SK-N-SH (cell line): ENCODE data around the gene RASGRF2. TPM values are rescaled to one million over a fixed set of nuclear protein-coding genes. Genes with fewer than 3 reads are reported as not detected.
"Not testable (repeated sequence)": the region's sequence is repeated elsewhere in the genome, so short reads cannot be mapped to it uniquely, and the experiment has no call there.

Experiments
- CTCF ChIA-PET: fragments of 300-600, 350-600 bp; formaldehyde crosslinking; extraction: SDS; loops from one replicate; lab custom pipeline; 2021; lab: Yijun Ruan, JAX
- POLR2A ChIA-PET: fragments of 350-600 bp; sonication (Branson Sonifier 250); formaldehyde crosslinking; extraction: SDS; loops from one replicate; lab custom pipeline; 2020; ENCODE audit warnings: antibody characterized with exemption, inconsistent platforms; lab: Yijun Ruan, JAX
- DNase-seq: peaks from one replicate; pipeline ENCODE4 v3.0.0; 2012
- H2AFZ ChIP-seq: fragments of 200-600 bp; sonication (generic); 2 replicates; pipeline ENCODE4 v1.8.1; 2016; ENCODE audit warnings: antibody characterized with exemption, mild to moderate bottlenecking, low read depth
- H3F3A ChIP-seq: fragments of 200-600 bp; sonication (generic); replicated peaks from 2 replicates; pipeline ENCODE3; 2016; ENCODE audit warnings: antibody characterized with exemption, mild to moderate bottlenecking; ENCODE audit not compliant: insufficient read depth
- H3K27ac ChIP-seq, 2 experiments: fragments of 200-500 bp in 1 of 2; fragments of 200-600 bp in 1 of 2; sonication (Bioruptor generic) in 1 of 2; sonication (generic), shearing (Covaris generic) in 1 of 2; 2 replicates each; pipeline versions ENCODE4 v1.5.1 to v1.6.1; 2014 to 2016; ENCODE audit warnings: low read depth in 2 of 2, inconsistent platforms in 1 of 2, low read length in 1 of 2, mild to moderate bottlenecking in 1 of 2, mixed read lengths in 1 of 2
- H3K27me3 ChIP-seq: fragments of 200-600 bp; sonication (generic), shearing (Covaris generic); 2 replicates; pipeline ENCODE4 v1.6.1; 2016; ENCODE audit warnings: mixed run types; ENCODE audit not compliant: insufficient read depth
- H3K36me3 ChIP-seq, 2 experiments: fragments of 200-500 bp in 1 of 2; fragments of 200-600 bp in 1 of 2; sonication (Bioruptor generic) in 1 of 2; sonication (generic) in 1 of 2; replicated peaks in 1 of 2; 2 replicates each; pipeline versions ENCODE3 to v1.5.1; 2014 to 2016; ENCODE audit warnings: low read length in 1 of 2, mild to moderate bottlenecking in 1 of 2; ENCODE audit not compliant: insufficient read depth in 2 of 2, control insufficient read depth in 1 of 2
- H3K4me1 ChIP-seq, 2 experiments: fragments of 200-500 bp in 1 of 2; fragments of 200-600 bp in 1 of 2; sonication (Bioruptor generic) in 1 of 2; sonication (generic), shearing (Covaris generic) in 1 of 2; 2 replicates each; pipeline versions ENCODE4 v1.5.1 to v1.6.1; 2014 to 2016; ENCODE audit warnings: low read depth in 1 of 2, low read length in 1 of 2, mixed run types in 1 of 2; ENCODE audit not compliant: insufficient read depth in 2 of 2, control insufficient read depth in 1 of 2
- H3K4me2 ChIP-seq: fragments of 200-600 bp; sonication (generic), shearing (Covaris generic); 2 replicates; pipeline ENCODE4 v1.6.1; 2017; ENCODE audit warnings: mixed run types
- H3K4me3 ChIP-seq, 2 experiments: fragments of 200-500 bp in 1 of 2; fragments of 200-600 bp in 1 of 2; sonication (Bioruptor generic) in 1 of 2; sonication (generic), shearing (Covaris generic) in 1 of 2; 2 replicates each; pipeline versions ENCODE4 v1.5.1 to v1.8.1; 2014 to 2016; ENCODE audit warnings: low read depth in 2 of 2, inconsistent platforms in 1 of 2, low read length in 1 of 2, mild to moderate bottlenecking in 1 of 2, mixed read lengths in 1 of 2, moderate library complexity in 1 of 2
- H3K79me2 ChIP-seq: fragments of 200-600 bp; sonication (generic); 2 replicates; pipeline ENCODE4 v1.8.1; 2017; ENCODE audit warnings: mild to moderate bottlenecking; ENCODE audit not compliant: insufficient read depth
- H3K9ac ChIP-seq: fragments of 200-600 bp; sonication (generic); 2 replicates; pipeline ENCODE4 v1.6.1; 2017; ENCODE audit warnings: mixed run types
- H3K9me2 ChIP-seq: fragments of 200-600 bp; sonication (generic); 2 replicates; pipeline ENCODE4 v1.6.1; 2017; ENCODE audit warnings: mixed run types
- H3K9me3 ChIP-seq: fragments of 200-600 bp; sonication (generic); 2 replicates; pipeline ENCODE4 v1.6.1; 2017; ENCODE audit warnings: mixed run types, mild to moderate bottlenecking, moderate library complexity
- H4K20me1 ChIP-seq: fragments of 200-600 bp; sonication (generic); 2 replicates; pipeline ENCODE4 v1.6.1; 2017; ENCODE audit warnings: mild to moderate bottlenecking, mixed run types; ENCODE audit not compliant: insufficient read depth
- EP300 ChIP-seq, 2 experiments: IDR thresholded peaks; 2 replicates each; pipeline versions ENCODE4 v1.4.0 to v1.6.1; 2012; ENCODE audit warnings: borderline replicate concordance in 1 of 2, low read depth in 1 of 2, low read length in 1 of 2
- JUND ChIP-seq: IDR thresholded peaks from 2 replicates; pipeline ENCODE4 v1.4.0; 2012
- MAX ChIP-seq: IDR thresholded peaks from 2 replicates; pipeline ENCODE4 v1.4.0; 2012; ENCODE audit warnings: low read depth
- MXI1 ChIP-seq: IDR thresholded peaks from 2 replicates; pipeline ENCODE4 v1.6.1; 2012; ENCODE audit warnings: mild to moderate bottlenecking, low read depth, low read length, improper control_type of control experiment
- POLR2AphosphoS5 ChIP-seq: IDR thresholded peaks from 2 replicates; pipeline ENCODE4 v1.6.1; 2012; ENCODE audit warnings: low read depth, low read length
- RFX5 ChIP-seq: IDR thresholded peaks from 2 replicates; pipeline ENCODE4 v1.6.1; 2012; ENCODE audit warnings: mild to moderate bottlenecking, improper control_type of control experiment, low read length
- RXRA ChIP-seq: IDR thresholded peaks from 2 replicates; pipeline ENCODE4 v1.4.0; 2012; ENCODE audit warnings: low read depth, mild to moderate bottlenecking, borderline replicate concordance
- SMC3 ChIP-seq: IDR thresholded peaks from 2 replicates; pipeline ENCODE4 v1.6.1; 2012; ENCODE audit warnings: low read depth, low read length, improper control_type of control experiment
- USF2 ChIP-seq: fragments of 150-350 bp; IDR thresholded peaks from 2 replicates; pipeline ENCODE4 v1.6.1; 2017; ENCODE audit warnings: antibody characterized with exemption, low read length, low read depth, borderline replicate concordance
- WGBS: methylation state at CpG from one replicate; pipeline ENCODE4 v1.1.6; 2017; ENCODE audit warnings: low lambda C conversion rate; 5-methylcytosine and 5-hydroxymethylcytosine counted together
- polyA plus RNA-seq, 3 experiments: library from polyadenylated mRNA; depleted of rRNA; stranded (reverse); fragments of >200 nt; gene quantifications; 2 replicates each; pipeline ENCODE4 v1.2.3, GENCODE V29; 2012
- TF ChIP-seq, protein P1 (sequence below): IDR thresholded peaks from 2 replicates; pipeline ENCODE4 v1.4.0; 2012; ENCODE audit warnings: low read depth, borderline replicate concordance
- TF ChIP-seq, protein P2 (sequence below): fragments of 150-350 bp; IDR thresholded peaks from 2 replicates; pipeline ENCODE4 v1.6.1; 2016; ENCODE audit warnings: mild to moderate bottlenecking, low read depth, low read length

Gene RASGRF2
- polyA plus RNA-seq, 1 of the 3 experiments (the other 2 are of a cell fraction): under 0.01 TPM

GRCh38 chr5:81028888-81029287, 68.7 kb downstream of the RASGRF2 start:
- H3F3A ChIP-seq, POLR2A ChIA-PET, H3K9me3 ChIP-seq, H3K9me2 ChIP-seq, H3K4me1 ChIP-seq, H3K4me2 ChIP-seq, H2AFZ ChIP-seq, H3K27ac ChIP-seq, H4K20me1 ChIP-seq, H3K36me3 ChIP-seq, CTCF ChIA-PET, DNase-seq, H3K79me2 ChIP-seq, H3K27me3 ChIP-seq, H3K4me3 ChIP-seq, H3K9ac ChIP-seq: not testable (repeated sequence)
- WGBS: 20% methylated on average over 1 of the region's 6 CpGs

DNA sequence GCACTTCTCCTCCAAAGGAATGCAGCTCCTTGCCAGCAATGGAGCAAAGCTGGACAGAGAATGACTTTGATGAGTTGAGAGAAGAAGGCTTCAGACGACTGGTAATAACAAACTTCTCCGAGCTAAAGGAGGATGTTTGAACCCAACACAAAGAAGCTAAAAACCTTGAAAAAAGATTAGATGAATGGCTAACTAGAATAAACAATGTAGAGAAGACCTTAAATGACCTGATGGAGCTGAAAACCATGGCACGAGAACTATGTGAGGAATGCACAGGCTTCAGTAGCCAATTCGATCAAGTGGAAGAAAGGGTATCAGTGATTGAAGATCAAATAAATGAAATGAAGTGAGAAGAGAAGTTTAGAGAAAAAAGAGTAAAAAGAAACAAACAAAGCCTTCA, 69.6 kb downstream of the RASGRF2 start:
- POLR2A ChIA-PET, H3K4me3 ChIP-seq, H3K27me3 ChIP-seq, H3K9me2 ChIP-seq, H3K27ac ChIP-seq, H4K20me1 ChIP-seq, H3K9me3 ChIP-seq, DNase-seq, H3K9ac ChIP-seq, H3K4me2 ChIP-seq, CTCF ChIA-PET, H3K79me2 ChIP-seq, H2AFZ ChIP-seq, H3K36me3 ChIP-seq, H3F3A ChIP-seq, H3K4me1 ChIP-seq: not testable (repeated sequence)
- WGBS: 63% methylated on average over 4 of the region's 4 CpGs

DNA sequence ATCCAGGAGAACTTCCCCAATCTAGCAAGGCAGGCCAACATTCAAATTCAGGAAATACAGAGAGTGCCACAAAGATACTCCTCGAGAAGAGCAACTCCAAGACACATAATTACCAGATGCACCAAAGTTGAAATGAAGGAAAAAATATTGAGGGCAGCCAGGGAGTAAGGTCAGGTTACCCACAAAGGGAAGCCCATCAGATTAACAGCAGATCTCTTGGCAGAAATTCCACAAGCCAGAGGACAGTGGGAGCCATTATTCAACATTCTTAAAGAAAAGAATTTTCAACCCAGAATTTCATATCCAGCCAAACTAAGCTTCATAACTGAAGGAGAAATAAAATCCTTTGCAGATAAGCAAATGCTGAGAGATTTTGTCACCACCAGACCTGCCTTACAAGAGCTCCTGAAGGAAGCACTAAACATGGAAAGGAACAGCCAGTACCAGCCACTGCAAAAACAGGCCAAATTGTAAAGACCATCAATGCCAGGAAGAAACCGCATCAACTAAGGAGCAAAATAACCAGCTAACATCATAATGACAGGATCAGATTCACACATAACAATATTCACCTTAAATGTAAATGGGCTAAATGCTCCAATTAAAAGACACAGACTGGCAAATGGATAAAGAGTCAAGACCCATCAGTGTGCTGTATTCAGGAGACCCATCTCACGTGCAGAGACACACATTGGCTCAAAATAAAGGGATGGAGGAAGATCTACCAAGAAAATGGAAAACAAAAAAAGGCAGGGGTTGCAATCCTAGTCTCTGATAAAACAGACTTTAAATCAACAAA, 70.3 kb downstream of the RASGRF2 start:
- 40% methylated on average over 3 of the region's 3 CpGs for WGBS
- H3K9ac ChIP-seq, POLR2A ChIA-PET, H3F3A ChIP-seq, H3K4me3 ChIP-seq, H3K36me3 ChIP-seq, H3K79me2 ChIP-seq, H3K4me1 ChIP-seq, H3K4me2 ChIP-seq, H3K9me2 ChIP-seq, CTCF ChIA-PET, H2AFZ ChIP-seq, H3K9me3 ChIP-seq, H3K27me3 ChIP-seq, H4K20me1 ChIP-seq, H3K27ac ChIP-seq, DNase-seq: not testable (repeated sequence)

DNA sequence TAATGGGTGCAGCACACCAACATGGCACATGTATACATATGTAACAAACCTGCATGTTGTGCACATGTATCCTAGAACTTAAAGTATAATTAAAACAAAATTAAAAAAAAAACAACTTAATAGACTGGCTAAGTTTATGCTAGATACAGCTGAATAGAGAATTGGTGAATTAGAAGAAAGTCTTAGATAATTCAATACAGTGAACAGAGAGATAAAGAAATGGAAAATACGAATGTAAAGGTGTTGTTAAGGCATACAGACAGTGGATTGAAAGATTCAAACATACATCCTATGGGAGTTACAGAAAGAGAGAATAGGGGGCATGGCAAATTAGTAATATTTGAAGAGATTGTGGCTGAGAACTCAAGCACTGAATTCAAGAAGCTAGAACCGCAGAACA, 75.4 kb downstream of the RASGRF2 start:
- H3F3A ChIP-seq: no peaks in the 10 kb centered on the region
- no peaks in the 10 kb centered on the region for H3K4me1 ChIP-seq
- ChIA-PET POLR2A (no interaction called here), CTCF (no interaction called here)
- no peaks in the 10 kb centered on the region for H3K36me3 ChIP-seq
- no peaks in the 10 kb centered on the region for H4K20me1 ChIP-seq
- H3K9me2 ChIP-seq: no peaks in the 10 kb centered on the region
- H3K9me3 ChIP-seq: no peaks in the 10 kb centered on the region
- no peak for DNase-seq
- H3K27me3 ChIP-seq: no peaks in the 10 kb centered on the region
- 65% methylated on average over 2 of the region's 2 CpGs for WGBS
- no peak overlapping the region for H3K9ac ChIP-seq
- H3K4me2 ChIP-seq: no peak overlapping the region
- no peaks in the 10 kb centered on the region; the same call in 1 of the 2 replicates for H3K79me2 ChIP-seq
- no peak for TF ChIP-seq MAX
- TF ChIP-seq EP300 (IDR thresholded peaks at IDR 0.05; ENCODE audit: borderline replicate concordance in 1 of 2, low read depth in 1 of 2, low read length in 1 of 2): no peak
- no peak for TF ChIP-seq SMC3
- no peak for TF ChIP-seq RXRA
- TF ChIP-seq RFX5: no peak
- TF ChIP-seq USF2: no peak
- TF ChIP-seq, protein P1, sequence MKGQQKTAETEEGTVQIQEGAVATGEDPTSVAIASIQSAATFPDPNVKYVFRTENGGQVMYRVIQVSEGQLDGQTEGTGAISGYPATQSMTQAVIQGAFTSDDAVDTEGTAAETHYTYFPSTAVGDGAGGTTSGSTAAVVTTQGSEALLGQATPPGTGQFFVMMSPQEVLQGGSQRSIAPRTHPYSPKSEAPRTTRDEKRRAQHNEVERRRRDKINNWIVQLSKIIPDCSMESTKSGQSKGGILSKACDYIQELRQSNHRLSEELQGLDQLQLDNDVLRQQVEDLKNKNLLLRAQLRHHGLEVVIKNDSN: no peak
- TF ChIP-seq, protein P2, sequence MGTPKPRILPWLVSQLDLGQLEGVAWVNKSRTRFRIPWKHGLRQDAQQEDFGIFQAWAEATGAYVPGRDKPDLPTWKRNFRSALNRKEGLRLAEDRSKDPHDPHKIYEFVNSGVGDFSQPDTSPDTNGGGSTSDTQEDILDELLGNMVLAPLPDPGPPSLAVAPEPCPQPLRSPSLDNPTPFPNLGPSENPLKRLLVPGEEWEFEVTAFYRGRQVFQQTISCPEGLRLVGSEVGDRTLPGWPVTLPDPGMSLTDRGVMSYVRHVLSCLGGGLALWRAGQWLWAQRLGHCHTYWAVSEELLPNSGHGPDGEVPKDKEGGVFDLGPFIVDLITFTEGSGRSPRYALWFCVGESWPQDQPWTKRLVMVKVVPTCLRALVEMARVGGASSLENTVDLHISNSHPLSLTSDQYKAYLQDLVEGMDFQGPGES: no peak
- no peak for TF ChIP-seq JUND
- TF ChIP-seq MXI1: no peak
- no peak for TF ChIP-seq POLR2AphosphoS5
- no peak overlapping the region for H3K27ac ChIP-seq
- no peak overlapping the region for H2AFZ ChIP-seq
- H3K4me3 ChIP-seq: no peak overlapping the region
